MM.1S (cell line): Measurements from ENCODE around the gene PYM1.

ENCODE experiments used
- EZH2 ChIP-seq: fragments of 300-600 bp; sonication (generic); optimal IDR thresholded peaks from 2 replicates; pipeline ENCODE3; 2017; ENCODE audit warnings: low read depth, mild to moderate bottlenecking, antibody characterized with exemption, low read length, mixed read lengths
- EZH2phosphoT487 ChIP-seq: fragments of 300-600 bp; sonication (generic); IDR thresholded peaks from 2 replicates; pipeline ENCODE4 v1.6.1; 2018; ENCODE audit warnings: antibody characterized with exemption, low read length
- TF ChIP-seq, protein P1 (sequence below): fragments of 300-600 bp; sonication (generic); IDR thresholded peaks from 2 replicates; pipeline ENCODE4 v1.5.1; 2016; ENCODE audit warnings: antibody characterized with exemption, low read length, mixed read lengths

GRCh38 chr12:55972911-55973598, 45.4 kb upstream of the PYM1 start:
- TF ChIP-seq, protein P1, sequence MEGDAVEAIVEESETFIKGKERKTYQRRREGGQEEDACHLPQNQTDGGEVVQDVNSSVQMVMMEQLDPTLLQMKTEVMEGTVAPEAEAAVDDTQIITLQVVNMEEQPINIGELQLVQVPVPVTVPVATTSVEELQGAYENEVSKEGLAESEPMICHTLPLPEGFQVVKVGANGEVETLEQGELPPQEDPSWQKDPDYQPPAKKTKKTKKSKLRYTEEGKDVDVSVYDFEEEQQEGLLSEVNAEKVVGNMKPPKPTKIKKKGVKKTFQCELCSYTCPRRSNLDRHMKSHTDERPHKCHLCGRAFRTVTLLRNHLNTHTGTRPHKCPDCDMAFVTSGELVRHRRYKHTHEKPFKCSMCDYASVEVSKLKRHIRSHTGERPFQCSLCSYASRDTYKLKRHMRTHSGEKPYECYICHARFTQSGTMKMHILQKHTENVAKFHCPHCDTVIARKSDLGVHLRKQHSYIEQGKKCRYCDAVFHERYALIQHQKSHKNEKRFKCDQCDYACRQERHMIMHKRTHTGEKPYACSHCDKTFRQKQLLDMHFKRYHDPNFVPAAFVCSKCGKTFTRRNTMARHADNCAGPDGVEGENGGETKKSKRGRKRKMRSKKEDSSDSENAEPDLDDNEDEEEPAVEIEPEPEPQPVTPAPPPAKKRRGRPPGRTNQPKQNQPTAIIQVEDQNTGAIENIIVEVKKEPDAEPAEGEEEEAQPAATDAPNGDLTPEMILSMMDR: no peak
- TF ChIP-seq EZH2phosphoT487 (no peak), EZH2 (no peak)
